ENCODE measurements around the gene PTGFR. TPM values are rescaled to one million over a fixed set of nuclear protein-coding genes. Genes with fewer than 3 reads are reported as not detected.

Gene PTGFR
- total RNA-seq, 1 experiment from 2014 or later, result not detected

- ChIA-PET CTCF (no interaction called here), RAD21 (ENCODE audit: low non-redundant PET in 1 of 2, low total read pairs in 2 of 2, uncharacterized antibody in 2 of 2, unreplicated experiment in 2 of 2) (no interaction called here), POLR2A (interaction anchor here (1.0 kb wide), 1 partner anchor 9 kb away, joined by 5 read pairs; no protein-coding TSS in a partner anchor)
- H2AFZ ChIP-seq (ENCODE audit: low read depth, low read length, poor library complexity, severe bottlenecking), result no peak overlapping the region
- no peak overlapping the region for H3K4me3 ChIP-seq (replicated peaks in 1 of 2; ENCODE audit: low read depth in 1 of 2, low read length in 2 of 2)
- H3K27me3 ChIP-seq (ENCODE audit: insufficient read depth, low read length), result no peaks in the 10 kb centered on the region
- no peaks in the 10 kb centered on the region for H3K9me2 ChIP-seq (ENCODE audit: insufficient read depth)
- no peaks in the 10 kb centered on the region for H3K4me1 ChIP-seq (ENCODE audit: control insufficient read depth in 1 of 2, insufficient read depth in 2 of 2, low read length in 2 of 2)
- H3K36me3 ChIP-seq (ENCODE audit: control insufficient read depth in 1 of 2, insufficient read depth in 2 of 2, low read length in 2 of 2), result no peaks in the 10 kb centered on the region
- H3K4me2 ChIP-seq (ENCODE audit: low read length), result no peak overlapping the region
- H3K9ac ChIP-seq (ENCODE audit: low read length), result no peak overlapping the region
- no peak for DNase-seq (ENCODE audit: low read depth, low spot score)
- intact Hi-C loops (cut with micrococcal nuclease), result no loop called here
- ATAC-seq, result no peak
- no peak overlapping the region for H3K27ac ChIP-seq (ENCODE audit: low read depth, low read length)
- no TSS peak for BruUV-seq (replicated peaks)
- no peak for TF ChIP-seq TCF7L2 (IDR thresholded peaks at IDR 0.05; ENCODE audit: borderline replicate concordance, extremely low read depth, insufficient read depth, insufficient read length)
- TF ChIP-seq CEBPB (IDR thresholded peaks at IDR 0.05; ENCODE audit: low read depth), result no peak
- no peak for TF ChIP-seq POLR2AphosphoS5 (IDR thresholded peaks at IDR 0.05; ENCODE audit: low read depth, low read length)
- no peak for TF ChIP-seq EGR1 (IDR thresholded peaks at IDR 0.05; ENCODE audit: low read depth)
- no peak for TF ChIP-seq POLR2A (IDR thresholded peaks at IDR 0.05; ENCODE audit: borderline replicate concordance, extremely low read depth, insufficient read depth, insufficient read length)
- TF ChIP-seq EZH2phosphoT487 (IDR thresholded peaks at IDR 0.05; ENCODE audit: borderline replicate concordance), result no peak
- TF ChIP-seq SP1 (IDR thresholded peaks at IDR 0.05; ENCODE audit: low read depth), result no peak
- no peak for TF ChIP-seq MAX (IDR thresholded peaks at IDR 0.05)
- no peak for TF ChIP-seq CTCF (IDR thresholded peaks at IDR 0.05 in 2 of 3, conservative IDR thresholded peaks at IDR 0.05 in 1 of 3; ENCODE audit: borderline replicate concordance in 1 of 3, insufficient read depth in 1 of 3, low read depth in 2 of 3, low read length in 2 of 3)
- no peak for TF ChIP-seq YY1 (IDR thresholded peaks at IDR 0.05; ENCODE audit: extremely low read depth, insufficient replicate concordance, low read depth, low read length)
- TF ChIP-seq SIN3A (IDR thresholded peaks at IDR 0.05; ENCODE audit: low read depth), result no peak
- no peak for TF ChIP-seq CBX3 (IDR thresholded peaks at IDR 0.05; ENCODE audit: low read depth)
- TF ChIP-seq ATF3 (IDR thresholded peaks at IDR 0.05), result no peak
- no peaks in the 10 kb centered on the region for H4K20me1 ChIP-seq (ENCODE audit: insufficient read depth)
- H3K79me2 ChIP-seq (ENCODE audit: insufficient read depth, low read length), result no peaks in the 10 kb centered on the region
- no peaks in the 10 kb centered on the region for H3K9me3 ChIP-seq (ENCODE audit: control insufficient read depth in 1 of 2, insufficient read depth in 1 of 2, low read depth in 1 of 2, low read length in 2 of 2)
Observed at GRCh38 chr1:78541479-78541878, 50.7 kb downstream of the PTGFR start.
